ENCODE data around the gene REEP3. TPM values are rescaled to one million over a fixed set of nuclear protein-coding genes. Genes with fewer than 3 reads are reported as not detected.
A peak's percentile ranks its signal among the peaks of the same experiment; 100 is the strongest.

REEP3 gene
- total RNA-seq, 4 donors from 2014 or later = 23.9 to 50.1 (median 36.7) TPM

- H3K4me1 ChIP-seq = peaks cover 0 to 22% (median 5%) of the 10 kb centered on the region in 4 donors
- no peaks in the 10 kb centered on the region for H3K36me3 ChIP-seq
- 91% methylated on average over 1 of the region's 1 CpG; no CpG with 5 or more reads in 1 of the 2 donors for WGBS, 2 donors (ENCODE audit: low coverage in 1 of 2)
- in situ Hi-C loops (cut with MboI; ENCODE audit: low pct_ligation_motif_present in 1 of 4, low pct_unique_long_range_greater_than_20kb in 1 of 4, low sequenced_read_pairs in 3 of 4) (no loop called here), intact Hi-C loops (cut with DNase I; ENCODE audit: low total_unique reads) (no loop called here)
- H3K27ac ChIP-seq = no peak overlapping the region
- no peak for DNase-seq
- H3K9me3 ChIP-seq = no peaks in the 10 kb centered on the region
- no peak overlapping the region for H3K4me3 ChIP-seq
- no peaks in the 10 kb centered on the region for H3K27me3 ChIP-seq
- no peak for TF ChIP-seq EP300 (IDR thresholded peaks at IDR 0.05; ENCODE audit: low read depth)
- TF ChIP-seq POLR2A (IDR thresholded peaks at IDR 0.05) = no peak
- TF ChIP-seq, protein P1, sequence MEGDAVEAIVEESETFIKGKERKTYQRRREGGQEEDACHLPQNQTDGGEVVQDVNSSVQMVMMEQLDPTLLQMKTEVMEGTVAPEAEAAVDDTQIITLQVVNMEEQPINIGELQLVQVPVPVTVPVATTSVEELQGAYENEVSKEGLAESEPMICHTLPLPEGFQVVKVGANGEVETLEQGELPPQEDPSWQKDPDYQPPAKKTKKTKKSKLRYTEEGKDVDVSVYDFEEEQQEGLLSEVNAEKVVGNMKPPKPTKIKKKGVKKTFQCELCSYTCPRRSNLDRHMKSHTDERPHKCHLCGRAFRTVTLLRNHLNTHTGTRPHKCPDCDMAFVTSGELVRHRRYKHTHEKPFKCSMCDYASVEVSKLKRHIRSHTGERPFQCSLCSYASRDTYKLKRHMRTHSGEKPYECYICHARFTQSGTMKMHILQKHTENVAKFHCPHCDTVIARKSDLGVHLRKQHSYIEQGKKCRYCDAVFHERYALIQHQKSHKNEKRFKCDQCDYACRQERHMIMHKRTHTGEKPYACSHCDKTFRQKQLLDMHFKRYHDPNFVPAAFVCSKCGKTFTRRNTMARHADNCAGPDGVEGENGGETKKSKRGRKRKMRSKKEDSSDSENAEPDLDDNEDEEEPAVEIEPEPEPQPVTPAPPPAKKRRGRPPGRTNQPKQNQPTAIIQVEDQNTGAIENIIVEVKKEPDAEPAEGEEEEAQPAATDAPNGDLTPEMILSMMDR (IDR thresholded peaks at IDR 0.05) = no peak
- TF ChIP-seq POLR2AphosphoS5 (IDR thresholded peaks at IDR 0.05) = no peak
These were observed 14.6 kb upstream of the REEP3 start for GRCh38 chr10:63506554-63506953.

- in situ Hi-C loops (cut with MboI; ENCODE audit: low pct_ligation_motif_present in 1 of 4, low pct_unique_long_range_greater_than_20kb in 1 of 4, low sequenced_read_pairs in 3 of 4) = no loop called here
- no peak for DNase-seq
- TF ChIP-seq POLR2AphosphoS5 (IDR thresholded peaks at IDR 0.05) = no peak
- TF ChIP-seq EP300 (IDR thresholded peaks at IDR 0.05; ENCODE audit: low read depth) = no peak
- TF ChIP-seq, protein P1 (IDR thresholded peaks at IDR 0.05) = no peak
- no peak for TF ChIP-seq POLR2A (IDR thresholded peaks at IDR 0.05)
- H3K27me3 ChIP-seq = no peaks in the 10 kb centered on the region
- intact Hi-C loops (cut with DNase I; ENCODE audit: low total_unique reads) = no loop called here
- no peaks in the 10 kb centered on the region for H3K36me3 ChIP-seq
- WGBS, 2 donors (ENCODE audit: low coverage in 1 of 2) = 29 to 71% methylated on average over 3 to 5 of the region's 5 CpGs
- no peaks in the 10 kb centered on the region for H3K9me3 ChIP-seq
- H3K27ac ChIP-seq = peak overlapping the region; percentile 48 to 65 (median 56)
- no peak overlapping the region for H3K4me3 ChIP-seq
- peaks cover 7 to 39% (median 18%) of the 10 kb centered on the region in 4 donors for H3K4me1 ChIP-seq
These were observed 6.0 kb upstream of the REEP3 start for GRCh38 chr10:63515002-63515763.

GRCh38 chr10:63516207-63516606 is 5.0 kb upstream of the REEP3 start:
- H3K27ac ChIP-seq = peak overlapping the region in 2 of 4 donors; percentile 48 to 55
- intact Hi-C loops (cut with DNase I; ENCODE audit: low total_unique reads) (no loop called here), in situ Hi-C loops (cut with MboI; ENCODE audit: low pct_ligation_motif_present in 1 of 4, low pct_unique_long_range_greater_than_20kb in 1 of 4, low sequenced_read_pairs in 3 of 4) (no loop called here)
- H3K36me3 ChIP-seq = no peaks in the 10 kb centered on the region
- no peak overlapping the region for H3K4me3 ChIP-seq
- H3K9me3 ChIP-seq = no peaks in the 10 kb centered on the region
- DNase-seq = no peak
- H3K27me3 ChIP-seq = no peaks in the 10 kb centered on the region
- H3K4me1 ChIP-seq = peaks cover 10 to 43% (median 21%) of the 10 kb centered on the region in 4 donors
- 82 to 89% methylated on average over 1 of the region's 1 CpG for WGBS, 2 donors (ENCODE audit: low coverage in 1 of 2)
- TF ChIP-seq POLR2A (IDR thresholded peaks at IDR 0.05) (no peak), POLR2AphosphoS5 (IDR thresholded peaks at IDR 0.05) (no peak), EP300 (IDR thresholded peaks at IDR 0.05; ENCODE audit: low read depth) (no peak)
- TF ChIP-seq, protein P1 (IDR thresholded peaks at IDR 0.05) = no peak

DNA sequence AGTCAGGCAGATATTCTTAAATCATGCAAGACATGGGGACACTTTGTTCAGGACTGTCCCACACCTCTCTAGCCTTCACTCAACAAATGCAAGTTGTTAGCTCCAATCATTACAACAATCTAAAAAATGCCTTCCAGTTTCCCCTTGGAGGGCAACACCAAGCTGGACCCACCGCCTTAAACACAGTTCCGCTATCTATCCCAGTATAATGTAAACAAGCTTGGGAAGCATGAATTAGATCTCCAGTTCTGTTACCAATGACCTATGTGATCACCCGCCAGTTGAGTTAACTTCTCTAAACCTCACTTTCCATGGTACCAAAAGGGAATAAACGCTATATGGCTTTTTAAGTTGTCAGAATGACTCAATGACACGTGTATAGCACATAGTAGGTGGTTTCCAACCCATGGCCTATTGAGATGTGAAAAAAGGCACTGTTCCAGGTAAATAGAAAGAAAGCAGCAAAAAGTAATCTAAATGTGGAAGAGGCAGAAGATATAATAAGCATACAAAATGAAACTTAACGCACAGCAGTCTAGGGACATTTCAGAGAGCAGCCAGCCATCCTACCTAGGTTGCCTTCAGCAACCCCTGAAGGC is 2.4 kb upstream of the REEP3 start:
- Histone ChIP-seq H3K4me3 (no peak overlapping the region), H3K27ac (no peak overlapping the region), H3K36me3 (no peaks in the 10 kb centered on the region), H3K9me3 (no peaks in the 10 kb centered on the region), H3K4me1 (peaks cover 22 to 54% (median 36%) of the 10 kb centered on the region in 4 donors), H3K27me3 (no peaks in the 10 kb centered on the region)
- no peak for DNase-seq
- TF ChIP-seq POLR2AphosphoS5 (IDR thresholded peaks at IDR 0.05) = no peak
- TF ChIP-seq POLR2A (IDR thresholded peaks at IDR 0.05) = no peak
- TF ChIP-seq, protein P1 (IDR thresholded peaks at IDR 0.05) = no peak
- TF ChIP-seq EP300 (IDR thresholded peaks at IDR 0.05; ENCODE audit: low read depth) = no peak
- WGBS, 2 donors (ENCODE audit: low coverage in 1 of 2) = 88 to 91% methylated on average over 6 of the region's 6 CpGs
- in situ Hi-C loops (cut with MboI; ENCODE audit: low pct_ligation_motif_present in 1 of 4, low pct_unique_long_range_greater_than_20kb in 1 of 4, low sequenced_read_pairs in 3 of 4) = no loop called here
- intact Hi-C loops (cut with DNase I; ENCODE audit: low total_unique reads) = no loop called here

Measured in transverse colon (tissue), 4 donors.